Activated naive CD4-positive, alpha-beta T cell treated with anti-CD3 and anti-CD28 coated beads, Interleukin-2, amount 10 ng/mL, durations not matched to agents 7 days and 5 days (primary cell): ENCODE results near the gene FRG2C.
"Not testable (repeated sequence)": the region's sequence is repeated elsewhere in the genome, so short reads cannot be mapped to it uniquely, and the experiment has no call there.

Experiments used
- CTCF ChIA-PET: fragments of 350-600 bp; sonication (Branson Sonifier 250); formaldehyde crosslinking; loops from one replicate; lab custom pipeline; 2021; ENCODE audit warnings: antibody characterized with exemption; lab: Charles Lee
- DNase-seq: peaks from one replicate; pipeline ENCODE4 v3.0.0-alpha.2; 2020
- H3K27ac Mint-ChIP-seq: one replicate; pipeline ENCODE4 v1.8.0; 2021; ENCODE audit warnings: mild to moderate bottlenecking, moderate library complexity, mixed read lengths
- H3K27me3 Mint-ChIP-seq: one replicate; pipeline ENCODE4 v1.8.0; 2021; ENCODE audit warnings: mild to moderate bottlenecking, mixed read lengths
- H3K36me3 Mint-ChIP-seq: one replicate; pipeline ENCODE4 v1.8.0; 2021; ENCODE audit warnings: mixed read lengths
- H3K4me1 Mint-ChIP-seq: one replicate; pipeline ENCODE4 v1.8.0; 2021; ENCODE audit warnings: mixed read lengths
- H3K4me3 Mint-ChIP-seq: one replicate; pipeline ENCODE4 v1.8.0; 2021; ENCODE audit warnings: mild to moderate bottlenecking, moderate library complexity, mixed read lengths
- H3K9me3 Mint-ChIP-seq: one replicate; pipeline ENCODE4 v1.8.0; 2021; ENCODE audit warnings: mixed read lengths

Gene FRG2C

GRCh38 chr3:75664028-75664427 lies at the start of gene FRG2C:
FRG2C (plus strand) TSS chr3:75664328; CDS start chr3:75664380, 52 bp downstream.
- DNase-seq, H3K27ac Mint-ChIP-seq, H3K36me3 Mint-ChIP-seq, CTCF ChIA-PET, H3K4me3 Mint-ChIP-seq, H3K4me1 Mint-ChIP-seq: not testable (repeated sequence)
- Mint-ChIP-seq H3K27me3 (peaks cover 32% of the 10 kb centered on the region), H3K9me3 (peaks cover 18% of the 10 kb centered on the region)

GRCh38 chr3:75618666-75619305 lies 45.3 kb upstream of the FRG2C start:
- H3K9me3 Mint-ChIP-seq, H3K4me1 Mint-ChIP-seq, DNase-seq, H3K27ac Mint-ChIP-seq, H3K4me3 Mint-ChIP-seq, CTCF ChIA-PET, H3K36me3 Mint-ChIP-seq: not testable (repeated sequence)
- H3K27me3 Mint-ChIP-seq: peaks cover 35% of the 10 kb centered on the region

- H3K9me3 Mint-ChIP-seq, CTCF ChIA-PET, H3K4me1 Mint-ChIP-seq, H3K36me3 Mint-ChIP-seq, DNase-seq, H3K27ac Mint-ChIP-seq: not testable (repeated sequence)
- peaks cover 35% of the 10 kb centered on the region for H3K27me3 Mint-ChIP-seq
- H3K4me3 Mint-ChIP-seq: peak overlapping the region; percentile 41
Measured at GRCh38 chr3:75619481-75620031, 44.6 kb upstream of the FRG2C start.

GRCh38 chr3:75621772-75622171 lies 42.4 kb upstream of the FRG2C start:
- H3K27me3 Mint-ChIP-seq: peaks cover 35% of the 10 kb centered on the region
- H3K4me1 Mint-ChIP-seq, DNase-seq, H3K9me3 Mint-ChIP-seq, CTCF ChIA-PET, H3K27ac Mint-ChIP-seq, H3K36me3 Mint-ChIP-seq, H3K4me3 Mint-ChIP-seq: not testable (repeated sequence)

- H3K36me3 Mint-ChIP-seq, CTCF ChIA-PET, H3K9me3 Mint-ChIP-seq, DNase-seq, H3K4me1 Mint-ChIP-seq, H3K4me3 Mint-ChIP-seq, H3K27ac Mint-ChIP-seq: not testable (repeated sequence)
- peaks cover 28% of the 10 kb centered on the region for H3K27me3 Mint-ChIP-seq
Measured at GRCh38 chr3:75623656-75624055, 40.5 kb upstream of the FRG2C start.

GRCh38 chr3:75630887-75631535 lies 33.1 kb upstream of the FRG2C start:
- H3K4me1 Mint-ChIP-seq, H3K4me3 Mint-ChIP-seq, H3K9me3 Mint-ChIP-seq, CTCF ChIA-PET, H3K27me3 Mint-ChIP-seq, H3K27ac Mint-ChIP-seq, DNase-seq, H3K36me3 Mint-ChIP-seq: not testable (repeated sequence)

GRCh38 chr3:75631541-75631940 lies 32.6 kb upstream of the FRG2C start:
- DNase-seq: no peak
- CTCF ChIA-PET: no interaction called here
- Mint-ChIP-seq H3K27me3 (no peaks in the 10 kb centered on the region), H3K9me3 (no peaks in the 10 kb centered on the region), H3K4me1 (no peaks in the 10 kb centered on the region), H3K4me3 (no peak overlapping the region), H3K36me3 (no peaks in the 10 kb centered on the region), H3K27ac (no peak overlapping the region)

GRCh38 chr3:75638947-75639346 lies 25.2 kb upstream of the FRG2C start:
- H3K9me3 Mint-ChIP-seq, H3K27ac Mint-ChIP-seq, H3K4me3 Mint-ChIP-seq, DNase-seq, CTCF ChIA-PET, H3K36me3 Mint-ChIP-seq: not testable (repeated sequence)
- Mint-ChIP-seq H3K27me3 (peaks cover 11% of the 10 kb centered on the region), H3K4me1 (peaks cover 10% of the 10 kb centered on the region)

GRCh38 chr3:75641107-75641517 lies 23.0 kb upstream of the FRG2C start:
- peak; percentile 29 for DNase-seq
- H3K36me3 Mint-ChIP-seq, H3K9me3 Mint-ChIP-seq, CTCF ChIA-PET, H3K27ac Mint-ChIP-seq: not testable (repeated sequence)
- H3K4me1 Mint-ChIP-seq: peaks cover 10% of the 10 kb centered on the region
- H3K4me3 Mint-ChIP-seq: peak overlapping the region; percentile 65
- peaks cover 11% of the 10 kb centered on the region for H3K27me3 Mint-ChIP-seq

GRCh38 chr3:75643031-75643800 lies 20.9 kb upstream of the FRG2C start:
- H3K4me1 Mint-ChIP-seq: peaks cover 10% of the 10 kb centered on the region
- peak overlapping the region; percentile 28 for H3K27ac Mint-ChIP-seq
- H3K4me3 Mint-ChIP-seq: peak overlapping the region; percentile 48
- CTCF ChIA-PET, H3K9me3 Mint-ChIP-seq, H3K36me3 Mint-ChIP-seq: not testable (repeated sequence)
- peak; percentile 28 for DNase-seq
- H3K27me3 Mint-ChIP-seq: peaks cover 11% of the 10 kb centered on the region

GRCh38 chr3:75645548-75645947 lies 18.6 kb upstream of the FRG2C start:
- H3K4me1 Mint-ChIP-seq: peaks cover 10% of the 10 kb centered on the region
- H3K27ac Mint-ChIP-seq, H3K36me3 Mint-ChIP-seq, CTCF ChIA-PET, DNase-seq, H3K4me3 Mint-ChIP-seq, H3K9me3 Mint-ChIP-seq: not testable (repeated sequence)
- H3K27me3 Mint-ChIP-seq: peaks cover 11% of the 10 kb centered on the region

GRCh38 chr3:75650191-75650590 lies 13.9 kb upstream of the FRG2C start:
- CTCF ChIA-PET: no interaction called here
- Mint-ChIP-seq H3K9me3 (no peaks in the 10 kb centered on the region), H3K4me1 (no peaks in the 10 kb centered on the region), H3K27ac (no peak overlapping the region), H3K27me3 (peaks cover 2% of the 10 kb centered on the region), H3K4me3 (no peak overlapping the region), H3K36me3 (no peaks in the 10 kb centered on the region)
- DNase-seq: no peak

- H3K9me3 Mint-ChIP-seq, H3K36me3 Mint-ChIP-seq, H3K27ac Mint-ChIP-seq, H3K4me3 Mint-ChIP-seq, DNase-seq, H3K4me1 Mint-ChIP-seq, CTCF ChIA-PET: not testable (repeated sequence)
- H3K27me3 Mint-ChIP-seq: peaks cover 35% of the 10 kb centered on the region
Measured at GRCh38 chr3:75655101-75655904, 8.8 kb upstream of the FRG2C start.

GRCh38 chr3:75655956-75656355 lies 8.2 kb upstream of the FRG2C start:
- H3K36me3 Mint-ChIP-seq, H3K27ac Mint-ChIP-seq, H3K9me3 Mint-ChIP-seq, H3K4me3 Mint-ChIP-seq, H3K4me1 Mint-ChIP-seq, CTCF ChIA-PET, DNase-seq: not testable (repeated sequence)
- H3K27me3 Mint-ChIP-seq: peaks cover 35% of the 10 kb centered on the region
